ENCODE measurements around the gene AMZ2. TPM values are rescaled to one million over a fixed set of nuclear protein-coding genes. Genes with fewer than 3 reads are reported as not detected.

The AMZ2 gene
- total RNA-seq, 2 donors from 2014 or later = 64.0 to 89.4 TPM

DNA sequence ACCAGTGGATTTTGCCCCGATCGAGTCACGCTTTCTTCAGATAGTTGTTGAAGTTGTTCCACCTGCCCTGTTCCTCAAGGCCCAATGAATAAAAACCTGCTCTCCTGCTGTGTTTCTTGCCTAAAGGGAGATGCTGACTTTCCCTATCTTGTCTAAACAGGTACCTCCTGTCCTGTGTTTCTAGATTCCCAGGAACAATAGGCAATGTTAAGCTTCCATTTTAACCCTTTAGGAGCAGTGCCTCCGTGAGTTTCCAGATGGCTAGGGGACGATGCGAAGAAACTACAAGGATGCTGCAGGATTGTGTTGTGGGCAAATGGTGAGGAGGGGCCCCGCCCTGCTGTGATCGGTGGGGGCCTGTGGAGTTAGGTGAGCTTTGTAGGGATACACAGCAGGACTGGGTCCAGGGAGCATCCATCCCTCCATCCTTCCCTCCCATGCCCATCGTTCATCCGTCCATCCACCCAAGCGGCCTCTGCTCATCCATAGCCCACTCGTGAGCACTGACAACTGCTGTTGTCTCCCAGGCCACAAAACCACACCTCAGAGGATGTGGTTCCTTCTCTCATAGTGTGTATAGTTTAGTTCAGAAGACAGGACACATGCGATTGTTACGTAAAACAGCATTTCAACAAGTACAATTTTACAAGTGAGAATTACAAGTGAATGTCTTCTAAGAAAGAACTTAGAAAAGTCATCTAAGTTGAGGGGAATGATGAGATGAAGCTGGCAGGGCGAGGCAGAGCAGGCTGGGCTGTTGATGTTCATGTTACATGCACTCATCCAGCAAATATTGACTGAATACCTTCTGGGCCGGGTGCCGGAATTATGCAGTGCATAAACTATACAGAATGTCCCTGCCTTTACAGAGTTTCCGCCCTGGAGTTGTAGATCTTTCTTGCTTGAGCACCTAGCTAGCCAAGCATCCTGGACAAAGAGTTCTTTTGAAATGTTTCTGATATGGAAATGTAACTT is 48.7 kb downstream of the AMZ2 start:
- Histone ChIP-seq H3K4me1 (ENCODE audit: control insufficient read depth, insufficient read depth, low read length) (peaks cover 2% of the 10 kb centered on the region), H3K4me3 (ENCODE audit: low read length) (no peak overlapping the region), H3K27ac (ENCODE audit: low read depth, low read length) (no peak overlapping the region), H3K27me3 (ENCODE audit: control insufficient read depth, insufficient read depth, low read length, poor library complexity, severe bottlenecking) (peaks cover 31% of the 10 kb centered on the region), H3K9me3 (ENCODE audit: control insufficient read depth, low read length) (peaks cover 24% of the 10 kb centered on the region), H3K9ac (ENCODE audit: extremely low read depth, low read length, poor library complexity, severe bottlenecking) (no peak overlapping the region), H3K36me3 (ENCODE audit: control insufficient read depth, insufficient read depth, low read length) (no peaks in the 10 kb centered on the region)
- Mint-ChIP-seq H3K36me3 (ENCODE audit: low read depth) (no peaks in the 10 kb centered on the region), H3K27me3 (ENCODE audit: insufficient read depth) (peaks cover 31% of the 10 kb centered on the region), H3K9me3 (no peaks in the 10 kb centered on the region), H3K4me1 (peaks cover 45% of the 10 kb centered on the region), H3K27ac (no peak overlapping the region), H3K4me3 (no peak overlapping the region)
- TF ChIP-seq, protein P1, sequence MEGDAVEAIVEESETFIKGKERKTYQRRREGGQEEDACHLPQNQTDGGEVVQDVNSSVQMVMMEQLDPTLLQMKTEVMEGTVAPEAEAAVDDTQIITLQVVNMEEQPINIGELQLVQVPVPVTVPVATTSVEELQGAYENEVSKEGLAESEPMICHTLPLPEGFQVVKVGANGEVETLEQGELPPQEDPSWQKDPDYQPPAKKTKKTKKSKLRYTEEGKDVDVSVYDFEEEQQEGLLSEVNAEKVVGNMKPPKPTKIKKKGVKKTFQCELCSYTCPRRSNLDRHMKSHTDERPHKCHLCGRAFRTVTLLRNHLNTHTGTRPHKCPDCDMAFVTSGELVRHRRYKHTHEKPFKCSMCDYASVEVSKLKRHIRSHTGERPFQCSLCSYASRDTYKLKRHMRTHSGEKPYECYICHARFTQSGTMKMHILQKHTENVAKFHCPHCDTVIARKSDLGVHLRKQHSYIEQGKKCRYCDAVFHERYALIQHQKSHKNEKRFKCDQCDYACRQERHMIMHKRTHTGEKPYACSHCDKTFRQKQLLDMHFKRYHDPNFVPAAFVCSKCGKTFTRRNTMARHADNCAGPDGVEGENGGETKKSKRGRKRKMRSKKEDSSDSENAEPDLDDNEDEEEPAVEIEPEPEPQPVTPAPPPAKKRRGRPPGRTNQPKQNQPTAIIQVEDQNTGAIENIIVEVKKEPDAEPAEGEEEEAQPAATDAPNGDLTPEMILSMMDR (conservative IDR thresholded peaks at IDR 0.05) = no peak
- 88 to 91% methylated on average over 7 to 17 of the region's 18 CpGs for WGBS, 2 experiments (ENCODE audit: insufficient coverage in 1 of 2, insufficient read length in 1 of 2)
- no peak for DNase-seq

DNA sequence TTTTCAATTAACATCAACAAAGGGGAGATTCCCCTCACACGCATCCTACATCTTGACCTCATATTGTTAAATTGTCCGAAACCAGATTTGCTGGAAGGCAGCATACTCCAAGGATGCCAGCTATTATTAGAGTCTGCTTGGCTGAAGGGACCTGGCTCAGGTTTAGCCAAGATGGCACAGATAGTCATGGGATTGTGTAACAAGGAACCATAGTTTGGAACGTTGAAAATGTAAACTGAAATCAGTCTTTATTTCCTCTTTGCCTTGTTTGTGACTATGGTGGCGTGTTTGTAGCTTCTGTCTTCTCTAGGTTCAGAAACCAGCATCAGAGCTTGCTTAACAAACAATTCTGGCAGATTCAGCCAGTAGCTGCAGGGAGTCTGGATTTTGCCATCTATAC is 49.4 kb downstream of the AMZ2 start:
- no peak overlapping the region for H3K27ac ChIP-seq (ENCODE audit: low read depth, low read length)
- H3K4me1 Mint-ChIP-seq = peaks cover 51% of the 10 kb centered on the region
- TF ChIP-seq, protein P1 (conservative IDR thresholded peaks at IDR 0.05) = no peak
- no peak overlapping the region for H3K4me3 ChIP-seq (ENCODE audit: low read length)
- no peaks in the 10 kb centered on the region for H3K9me3 Mint-ChIP-seq
- peaks cover 6% of the 10 kb centered on the region for H3K4me1 ChIP-seq (ENCODE audit: control insufficient read depth, insufficient read depth, low read length)
- H3K27ac Mint-ChIP-seq = no peak overlapping the region
- H3K27me3 ChIP-seq (ENCODE audit: control insufficient read depth, insufficient read depth, low read length, poor library complexity, severe bottlenecking) = peaks cover 29% of the 10 kb centered on the region
- peaks cover 24% of the 10 kb centered on the region for H3K9me3 ChIP-seq (ENCODE audit: control insufficient read depth, low read length)
- H3K27me3 Mint-ChIP-seq (ENCODE audit: insufficient read depth) = peaks cover 28% of the 10 kb centered on the region
- H3K36me3 Mint-ChIP-seq (ENCODE audit: low read depth) = no peaks in the 10 kb centered on the region
- no peak overlapping the region for H3K9ac ChIP-seq (ENCODE audit: extremely low read depth, low read length, poor library complexity, severe bottlenecking)
- H3K4me3 Mint-ChIP-seq = no peak overlapping the region
- no peaks in the 10 kb centered on the region for H3K36me3 ChIP-seq (ENCODE audit: control insufficient read depth, insufficient read depth, low read length)
- WGBS, 2 experiments (ENCODE audit: insufficient coverage in 1 of 2, insufficient read length in 1 of 2) = 99 to 100% methylated on average over 2 to 4 of the region's 4 CpGs
- DNase-seq = no peak

DNA sequence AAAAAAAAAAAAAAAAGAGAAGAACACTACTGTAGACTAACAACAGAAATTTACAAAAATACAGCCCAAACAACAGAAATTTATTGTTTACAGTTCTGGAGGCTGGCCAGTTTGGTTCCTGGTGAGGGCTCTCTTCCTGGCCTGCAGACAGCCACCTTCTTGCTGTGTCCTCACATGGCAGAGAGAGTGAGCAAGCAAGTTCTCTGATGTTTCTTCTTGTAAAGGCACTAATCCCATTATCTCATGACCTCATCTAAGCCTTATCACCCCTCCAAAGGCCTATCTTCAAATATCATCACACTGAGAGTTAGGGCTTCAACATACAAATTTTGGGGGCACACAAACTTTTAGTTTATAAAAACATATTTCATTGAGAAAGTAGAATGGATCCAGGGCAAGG is 50.8 kb downstream of the AMZ2 start:
- Mint-ChIP-seq H3K9me3 (no peaks in the 10 kb centered on the region), H3K27ac (peak overlapping the region; percentile 26), H3K4me3 (no peak overlapping the region), H3K27me3 (ENCODE audit: insufficient read depth) (peaks cover 16% of the 10 kb centered on the region), H3K36me3 (ENCODE audit: low read depth) (no peaks in the 10 kb centered on the region), H3K4me1 (peaks cover 52% of the 10 kb centered on the region)
- H3K4me3 ChIP-seq (ENCODE audit: low read length) = peak overlapping the region; percentile 35
- TF ChIP-seq, protein P1 (conservative IDR thresholded peaks at IDR 0.05) = no peak
- no peaks in the 10 kb centered on the region for H3K36me3 ChIP-seq (ENCODE audit: control insufficient read depth, insufficient read depth, low read length)
- H3K27ac ChIP-seq (ENCODE audit: low read depth, low read length) = no peak overlapping the region
- H3K9me3 ChIP-seq (ENCODE audit: control insufficient read depth, low read length) = peaks cover 24% of the 10 kb centered on the region
- DNase-seq = no peak
- peaks cover 8% of the 10 kb centered on the region for H3K4me1 ChIP-seq (ENCODE audit: control insufficient read depth, insufficient read depth, low read length)
- no peak overlapping the region for H3K9ac ChIP-seq (ENCODE audit: extremely low read depth, low read length, poor library complexity, severe bottlenecking)
- peaks cover 15% of the 10 kb centered on the region for H3K27me3 ChIP-seq (ENCODE audit: control insufficient read depth, insufficient read depth, low read length, poor library complexity, severe bottlenecking)
